Mononuclear cell (primary cell): ENCODE data around the gene STYXL2. TPM values are rescaled to one million over a fixed set of nuclear protein-coding genes. Genes with fewer than 3 reads are reported as not detected.

Source experiments
- H3K27me3 ChIP-seq: 2 replicates; pipeline ENCODE4 v1.6.0; 2011; ENCODE audit warnings: low read length, control low read depth; ENCODE audit not compliant: insufficient read depth
- H3K4me1 ChIP-seq: 2 replicates; pipeline ENCODE4 v1.5.1; 2011; ENCODE audit warnings: mild to moderate bottlenecking, low read length, control low read depth; ENCODE audit not compliant: insufficient read depth
- H3K4me3 ChIP-seq: 2 replicates; pipeline ENCODE4 v1.5.1; 2011; ENCODE audit warnings: mild to moderate bottlenecking, low read length, moderate library complexity
- H3K9me3 ChIP-seq: 2 replicates; pipeline ENCODE4 v1.5.1; 2011; ENCODE audit warnings: low read depth, mild to moderate bottlenecking, control low read depth, low read length
- total RNA-seq: library from RNA; depleted of rRNA; stranded (reverse); fragments of >200 nt; gene quantifications from one replicate; pipeline ENCODE4 v1.2.3, GENCODE V29; 2012

STYXL2 gene
- total RNA-seq, 1 donor = not detected

DNA sequence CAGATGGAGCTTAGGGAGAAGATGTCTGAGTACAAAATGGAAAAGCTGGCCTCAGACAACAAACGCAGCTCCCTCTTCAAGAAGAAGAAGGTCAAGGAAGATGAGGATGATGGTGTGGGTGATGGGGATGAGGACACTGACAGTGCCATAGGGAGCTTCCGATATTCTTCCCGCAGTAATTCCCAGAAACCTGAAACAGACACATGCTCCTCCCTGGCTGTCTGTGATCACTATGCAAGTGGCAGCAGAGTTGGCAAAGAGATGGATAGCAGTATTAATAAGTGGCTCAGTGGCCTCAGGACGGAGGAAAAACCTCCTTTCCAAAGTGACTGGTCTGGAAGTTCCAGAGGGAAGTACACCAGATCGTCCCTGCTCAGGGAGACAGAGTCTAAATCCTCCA is 33.8 kb downstream of the STYXL2 start:
- Histone ChIP-seq H3K27me3 (peaks cover 3% of the 10 kb centered on the region), H3K4me3 (no peak overlapping the region), H3K9me3 (no peaks in the 10 kb centered on the region), H3K4me1 (no peaks in the 10 kb centered on the region)

DNA sequence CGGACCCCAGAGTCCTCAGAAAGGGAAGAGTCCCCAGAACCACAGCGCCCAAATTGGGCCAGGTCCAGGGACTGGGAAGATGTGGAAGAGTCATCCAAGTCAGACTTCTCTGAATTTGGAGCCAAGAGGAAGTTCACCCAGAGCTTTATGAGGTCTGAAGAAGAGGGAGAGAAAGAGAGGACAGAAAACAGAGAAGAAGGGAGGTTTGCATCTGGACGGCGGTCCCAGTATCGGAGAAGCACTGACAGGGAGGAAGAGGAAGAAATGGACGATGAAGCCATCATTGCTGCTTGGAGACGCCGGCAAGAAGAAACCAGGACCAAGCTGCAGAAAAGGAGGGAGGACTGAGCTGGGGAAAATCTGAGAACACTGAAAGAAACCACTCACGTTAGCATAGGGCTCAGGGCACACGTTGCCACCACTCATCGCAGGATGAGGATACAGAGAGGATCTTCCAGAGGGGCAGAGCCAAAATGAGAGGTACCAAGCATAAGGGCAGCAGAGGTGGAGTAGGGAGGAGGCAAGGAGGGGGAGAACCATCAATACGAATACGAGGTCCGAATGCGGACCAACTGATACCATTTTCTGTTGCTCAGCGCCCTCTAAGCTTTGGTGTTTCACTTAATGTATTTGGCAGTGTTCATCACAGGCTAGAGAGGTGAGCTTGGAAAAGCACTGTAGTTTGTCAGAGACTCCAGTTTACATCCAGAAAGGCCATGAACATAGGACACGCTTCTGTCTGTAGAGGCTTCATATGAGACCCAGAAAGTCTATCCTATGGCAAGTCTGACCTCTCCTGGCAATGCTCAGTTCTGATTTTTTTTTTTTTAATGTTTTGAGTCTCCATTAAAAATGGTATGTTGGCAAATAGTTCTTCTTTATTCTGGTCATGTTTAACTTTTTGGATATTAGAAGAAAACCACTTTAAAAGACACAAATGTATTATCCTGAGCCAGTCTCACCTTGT is 34.7 kb downstream of the STYXL2 start:
- Histone ChIP-seq H3K4me3 (no peak overlapping the region), H3K4me1 (no peaks in the 10 kb centered on the region), H3K9me3 (no peaks in the 10 kb centered on the region), H3K27me3 (peaks cover 3% of the 10 kb centered on the region)

DNA sequence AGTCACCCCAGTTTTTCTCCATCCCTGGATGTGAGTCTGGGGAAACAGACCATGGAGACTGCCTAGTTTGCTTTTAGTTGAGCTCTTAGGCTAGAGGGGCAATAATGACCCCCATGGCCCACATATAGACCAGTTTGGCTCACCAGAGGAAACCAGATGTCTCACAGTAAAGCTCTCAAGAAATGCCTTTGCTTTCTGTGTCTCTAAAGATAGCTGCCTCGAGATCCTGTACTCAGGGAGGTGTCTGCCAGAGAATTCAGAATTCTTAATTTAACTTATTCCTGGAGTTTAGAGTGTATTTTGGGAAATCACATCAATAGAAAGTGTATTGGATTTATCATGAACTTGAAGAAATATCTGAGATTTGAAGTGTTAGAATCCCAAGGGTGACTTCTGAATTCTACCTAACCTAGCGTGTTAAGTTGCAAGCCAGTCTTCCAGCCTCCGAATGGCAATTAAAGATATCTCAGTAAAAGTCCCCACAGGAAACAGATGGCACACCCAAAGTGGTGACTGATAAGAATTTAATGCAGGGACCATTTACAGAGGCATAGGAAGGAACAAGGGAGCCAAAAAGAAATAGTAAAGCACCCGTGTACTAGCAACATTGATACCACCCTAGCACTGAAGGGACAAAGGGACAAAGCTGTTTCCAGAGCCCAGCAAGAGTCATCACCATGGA is 37.1 kb downstream of the STYXL2 start:
- Histone ChIP-seq H3K4me3 (no peak overlapping the region), H3K9me3 (no peaks in the 10 kb centered on the region), H3K27me3 (peaks cover 3% of the 10 kb centered on the region), H3K4me1 (no peaks in the 10 kb centered on the region)

DNA sequence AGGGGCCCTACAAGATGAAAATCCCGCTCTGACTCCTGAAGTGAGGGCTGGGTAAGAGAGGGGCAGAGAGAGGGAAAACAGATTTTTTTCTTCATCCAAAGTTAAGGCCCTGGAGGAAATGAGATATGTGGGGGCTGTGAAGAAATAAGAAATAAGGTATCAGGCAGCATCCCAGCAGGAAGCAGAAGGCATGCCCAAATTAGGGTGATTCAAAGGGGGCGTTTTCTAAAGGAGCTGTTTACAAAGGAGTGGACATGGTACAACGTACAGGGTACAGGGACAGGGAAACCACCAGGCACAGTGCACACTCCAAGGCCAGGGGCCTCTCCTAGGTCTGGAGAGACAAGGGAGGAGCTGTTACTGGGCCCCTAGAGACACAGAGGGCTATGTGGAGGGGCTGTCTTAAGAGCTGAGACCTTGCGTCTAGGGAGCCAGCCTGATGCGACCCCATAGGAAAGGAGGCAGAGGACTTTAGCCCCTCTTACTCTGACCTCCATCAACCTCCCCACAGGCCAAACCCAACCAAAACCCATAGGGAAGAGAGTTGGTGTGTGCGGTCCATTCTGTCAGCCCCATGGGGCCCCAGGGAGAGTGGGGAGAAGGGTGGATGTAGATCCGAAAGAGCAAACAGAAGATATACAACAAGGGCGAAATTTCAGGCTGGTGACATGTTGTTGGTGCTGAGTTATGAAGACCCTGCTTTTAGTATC is 38.6 kb downstream of the STYXL2 start:
- H3K9me3 ChIP-seq = no peaks in the 10 kb centered on the region
- H3K4me1 ChIP-seq = no peaks in the 10 kb centered on the region
- peaks cover 3% of the 10 kb centered on the region for H3K27me3 ChIP-seq
- no peak overlapping the region for H3K4me3 ChIP-seq

DNA sequence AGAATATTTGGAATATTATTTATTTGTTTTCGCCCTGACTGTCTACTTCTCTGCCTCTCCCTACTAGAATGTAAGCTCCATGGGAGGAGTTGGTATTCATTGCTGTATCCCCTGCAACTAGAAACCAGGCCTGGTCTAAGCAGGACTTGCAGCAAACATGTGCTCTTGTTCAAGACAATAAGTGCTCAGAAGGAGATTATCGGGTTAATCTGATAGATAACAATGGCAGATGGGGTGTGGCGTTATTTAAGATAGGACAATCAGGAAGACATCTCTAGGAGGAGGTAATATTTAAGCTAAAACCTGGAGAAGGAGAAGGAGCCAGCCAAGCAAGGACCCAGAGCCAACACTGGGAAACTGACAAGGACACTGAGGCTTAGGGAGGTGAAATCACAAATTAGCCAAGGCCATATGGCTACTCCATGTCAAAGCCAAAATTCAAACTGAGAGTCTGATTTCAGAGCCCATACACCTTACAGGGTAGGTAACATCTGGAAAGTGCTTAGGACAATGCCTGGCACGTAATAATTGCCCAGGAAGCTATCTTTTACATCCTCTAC is 41.5 kb downstream of the STYXL2 start:
- peaks cover 3% of the 10 kb centered on the region for H3K27me3 ChIP-seq
- no peak overlapping the region for H3K4me3 ChIP-seq
- H3K9me3 ChIP-seq = no peaks in the 10 kb centered on the region
- no peaks in the 10 kb centered on the region for H3K4me1 ChIP-seq

DNA sequence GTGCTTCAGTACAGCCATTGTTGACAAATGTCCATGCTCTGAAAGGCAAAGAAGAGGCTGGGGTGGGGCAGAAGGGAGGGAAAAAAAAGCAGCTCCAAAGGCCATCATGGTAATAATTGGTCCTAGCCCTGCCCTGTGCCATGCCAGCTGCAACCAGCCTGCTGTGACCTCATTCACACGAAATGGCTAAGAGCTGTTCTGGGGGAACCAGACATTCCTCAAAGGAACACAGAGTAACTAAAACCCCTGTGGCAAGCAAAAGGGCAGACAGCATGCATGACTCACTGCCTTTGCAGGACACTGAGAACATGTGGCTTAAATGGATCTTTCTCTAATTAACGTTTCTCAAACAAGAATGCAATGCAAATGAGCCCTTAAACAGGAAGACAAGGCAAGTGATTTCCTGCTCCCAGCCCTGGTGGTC is 42.3 kb downstream of the STYXL2 start:
- Histone ChIP-seq H3K27me3 (no peaks in the 10 kb centered on the region), H3K4me1 (no peaks in the 10 kb centered on the region)

DNA sequence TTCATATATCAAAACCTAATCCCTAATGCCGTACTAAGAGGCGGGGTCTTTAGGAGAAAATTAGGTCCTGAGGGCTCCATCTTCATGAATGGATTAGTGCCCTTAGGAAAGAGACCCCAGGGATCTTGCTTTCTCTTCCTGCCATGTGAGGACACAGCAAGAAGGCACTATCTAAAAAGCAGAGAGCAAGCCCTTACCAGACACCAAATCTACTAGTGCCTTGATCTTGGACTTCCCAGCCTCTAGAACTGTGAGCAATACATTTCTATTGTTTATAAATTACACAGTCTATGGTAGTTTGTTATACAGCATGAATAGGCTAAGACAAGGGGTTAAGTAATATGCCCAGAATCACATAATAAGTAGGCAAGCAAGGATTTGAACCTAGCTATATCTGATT is 42.9 kb downstream of the STYXL2 start:
- H3K9me3 ChIP-seq = no peaks in the 10 kb centered on the region
- H3K27me3 ChIP-seq = no peaks in the 10 kb centered on the region
- no peaks in the 10 kb centered on the region for H3K4me1 ChIP-seq
- H3K4me3 ChIP-seq = no peak overlapping the region

More for the DNA sequence above, 42.3 kb downstream of the STYXL2 start:
- H3K4me3 ChIP-seq = no peak overlapping the region
- H3K9me3 ChIP-seq = no peaks in the 10 kb centered on the region

DNA sequence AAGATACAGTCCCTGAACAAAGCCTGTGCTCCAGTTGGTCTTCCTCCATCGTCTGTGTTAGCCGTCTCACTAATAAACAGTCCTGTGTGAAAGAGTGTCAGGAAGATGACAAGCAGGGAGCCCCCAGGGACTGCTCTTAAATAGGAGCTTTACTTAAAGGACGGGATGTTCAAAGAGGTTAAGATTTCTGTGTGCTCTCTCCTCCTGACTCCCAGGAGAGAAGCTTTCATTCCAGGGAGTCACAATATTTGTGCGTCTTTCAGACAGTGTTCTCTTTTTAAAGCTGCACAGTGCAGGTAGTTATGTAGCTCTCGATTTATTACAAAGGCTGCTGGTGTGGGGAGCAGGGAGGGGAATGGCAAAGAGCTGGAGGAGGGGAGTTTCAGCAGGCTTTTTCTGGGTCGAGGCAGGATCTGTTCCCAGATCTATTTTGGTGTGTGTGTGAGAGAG is 43.5 kb downstream of the STYXL2 start:
- no peaks in the 10 kb centered on the region for H3K9me3 ChIP-seq
- H3K4me3 ChIP-seq = no peak overlapping the region
- H3K27me3 ChIP-seq = no peaks in the 10 kb centered on the region
- no peaks in the 10 kb centered on the region for H3K4me1 ChIP-seq

DNA sequence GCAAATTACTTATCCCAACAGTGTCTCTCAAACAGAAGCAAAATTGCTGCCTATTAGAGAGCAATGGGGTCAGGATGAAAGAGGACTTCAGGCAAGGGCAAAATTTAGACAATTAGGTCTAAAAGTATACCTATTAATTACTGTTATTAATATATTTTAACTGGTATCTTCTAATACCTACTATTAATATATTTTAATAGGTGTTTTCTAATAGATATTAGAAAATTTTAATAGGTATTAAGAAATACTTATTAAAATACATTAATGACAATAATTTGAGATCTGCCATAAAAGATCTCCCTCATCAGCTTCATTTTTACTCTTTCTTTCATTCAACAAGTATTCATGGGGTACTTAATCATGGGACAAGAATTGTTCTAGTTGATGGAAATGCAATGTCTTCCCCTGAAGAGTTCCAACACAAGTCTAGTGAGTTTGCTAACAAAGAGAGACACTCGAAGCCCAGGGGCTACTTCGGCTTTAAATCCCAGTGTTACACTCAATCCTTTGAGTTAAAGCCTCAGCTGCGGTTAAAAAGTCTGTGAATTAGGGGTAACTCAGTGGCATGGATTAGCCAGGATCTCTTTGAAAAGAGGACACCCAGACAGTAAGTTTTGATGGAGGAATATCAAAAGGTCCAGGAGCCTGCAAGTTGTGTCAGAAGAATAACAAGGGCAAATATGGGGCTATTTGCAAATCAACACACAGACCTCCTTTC is 44.1 kb downstream of the STYXL2 start:
- no peaks in the 10 kb centered on the region for H3K9me3 ChIP-seq
- no peaks in the 10 kb centered on the region for H3K4me1 ChIP-seq
- no peaks in the 10 kb centered on the region for H3K27me3 ChIP-seq
- H3K4me3 ChIP-seq = no peak overlapping the region

DNA sequence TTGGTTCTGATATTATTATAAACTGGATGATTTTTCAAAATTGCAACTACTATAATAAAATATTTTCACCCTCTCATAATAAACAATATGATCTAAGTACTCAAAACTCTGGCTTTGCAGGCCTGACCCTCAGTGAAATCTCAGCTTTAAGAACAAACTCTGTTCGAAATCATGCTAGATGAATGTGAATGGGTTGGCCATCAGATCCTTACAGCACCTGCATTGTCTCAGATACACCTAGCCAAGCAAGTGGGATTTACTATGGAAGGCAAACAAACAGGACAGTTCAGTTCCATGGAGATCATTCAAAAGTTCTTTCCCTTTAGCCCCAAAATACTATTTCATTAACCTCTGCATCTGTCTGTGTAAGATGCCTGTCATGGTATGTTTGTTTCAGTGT is 44.8 kb downstream of the STYXL2 start:
- no peaks in the 10 kb centered on the region for H3K9me3 ChIP-seq
- H3K27me3 ChIP-seq = no peaks in the 10 kb centered on the region
- no peaks in the 10 kb centered on the region for H3K4me1 ChIP-seq
- no peak overlapping the region for H3K4me3 ChIP-seq

DNA sequence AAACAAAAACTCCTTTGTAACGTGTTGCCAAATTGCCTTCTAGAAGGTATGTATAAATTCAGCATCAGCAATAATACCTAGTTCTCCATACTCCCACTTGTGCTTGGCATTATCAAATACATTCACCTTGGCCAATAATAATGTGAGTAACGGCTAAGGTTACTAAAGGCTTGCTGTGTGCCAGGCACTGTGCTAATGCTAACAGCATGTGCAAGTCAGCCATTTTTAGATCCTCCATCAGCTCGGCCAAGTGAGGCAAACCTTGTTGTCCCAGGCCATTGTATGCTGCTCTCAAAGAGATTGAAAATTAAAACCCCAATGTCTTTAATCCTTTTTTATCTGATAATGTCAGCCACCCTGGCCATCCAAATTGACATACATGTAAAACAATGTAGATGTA is 48.1 kb downstream of the STYXL2 start:
- Histone ChIP-seq H3K4me3 (no peak overlapping the region), H3K27me3 (no peaks in the 10 kb centered on the region), H3K9me3 (peaks cover 3% of the 10 kb centered on the region), H3K4me1 (no peaks in the 10 kb centered on the region)
